H9 (cell line): ENCODE results near the gene TMC6. TPM values are rescaled to one million over a fixed set of nuclear protein-coding genes. Genes with fewer than 3 reads are reported as not detected.

Source experiments
- DNase-seq: peaks from one replicate; pipeline ENCODE4 v3.0.0-alpha.2; 2017
- H2AFZ ChIP-seq: one replicate; pipeline ENCODE4 v1.6.1; 2013; ENCODE audit warnings: mild to moderate bottlenecking, low read length, control low read depth, moderate library complexity
- H2AK5ac ChIP-seq: 2 replicates; pipeline ENCODE4 v1.6.1; 2013; ENCODE audit warnings: low read length, control low read depth, mixed read lengths; ENCODE audit not compliant: insufficient read length
- H2BK120ac ChIP-seq: one replicate; pipeline ENCODE4 v1.6.1; 2013; ENCODE audit warnings: low read depth, mild to moderate bottlenecking, low read length, control low read depth, inconsistent platforms; ENCODE audit not compliant: poor library complexity, severe bottlenecking
- H2BK12ac ChIP-seq: 2 replicates; pipeline ENCODE4 v1.6.1; 2013; ENCODE audit warnings: low read length, control low read depth, mixed read lengths, low read depth; ENCODE audit not compliant: insufficient read length
- H2BK15ac ChIP-seq: 2 replicates; pipeline ENCODE4 v1.6.1; 2013; ENCODE audit warnings: low read depth, low read length, control low read depth
- H2BK20ac ChIP-seq: one replicate; pipeline ENCODE4 v1.6.1; 2013; ENCODE audit warnings: low read depth, mild to moderate bottlenecking, low read length, control low read depth, inconsistent platforms; ENCODE audit not compliant: poor library complexity, severe bottlenecking
- H2BK5ac ChIP-seq: 2 replicates; pipeline ENCODE4 v1.6.1; 2013; ENCODE audit warnings: low read length, control low read depth, mixed read lengths; ENCODE audit not compliant: insufficient read length
- H3K14ac ChIP-seq: 2 replicates; pipeline ENCODE4 v1.6.1; 2013; ENCODE audit warnings: low read length, control low read depth; ENCODE audit not compliant: insufficient read depth
- H3K18ac ChIP-seq: 2 replicates; pipeline ENCODE4 v1.6.1; 2013; ENCODE audit warnings: low read depth, mild to moderate bottlenecking, mixed read lengths, low read length, control low read depth; ENCODE audit not compliant: insufficient read length
- H3K23ac ChIP-seq: 2 replicates; pipeline ENCODE4 v1.6.1; 2013; ENCODE audit warnings: low read length, control low read depth, mixed read lengths, low read depth; ENCODE audit not compliant: insufficient read length
- H3K23me2 ChIP-seq: 2 replicates; pipeline ENCODE4 v1.6.1; 2013; ENCODE audit warnings: low read depth, mild to moderate bottlenecking, mixed read lengths, low read length, control low read depth; ENCODE audit not compliant: insufficient read length, poor library complexity, severe bottlenecking
- H3K27ac ChIP-seq: 2 replicates; pipeline ENCODE4 v1.5.1; 2013; ENCODE audit warnings: low read length, control low read depth, mixed read lengths, low read depth; ENCODE audit not compliant: insufficient read length
- H3K27me3 ChIP-seq: 2 replicates; pipeline ENCODE4 v1.6.1; 2013; ENCODE audit warnings: low read length, control low read depth, inconsistent platforms; ENCODE audit not compliant: insufficient read depth
- H3K4ac ChIP-seq: 2 replicates; pipeline ENCODE4 v1.6.1; 2013; ENCODE audit warnings: low read depth, mild to moderate bottlenecking, control low read depth, inconsistent platforms, low read length, moderate library complexity
- H3K4me1 ChIP-seq: 2 replicates; pipeline ENCODE4 v1.6.1; 2013; ENCODE audit warnings: low read length, control low read depth, inconsistent platforms; ENCODE audit not compliant: insufficient read depth
- H3K4me2 ChIP-seq: 2 replicates; pipeline ENCODE4 v1.6.1; 2013; ENCODE audit warnings: low read length, control low read depth, mixed read lengths; ENCODE audit not compliant: insufficient read length, insufficient read depth
- H3K56ac ChIP-seq: 2 replicates; pipeline ENCODE4 v1.6.1; 2013; ENCODE audit warnings: low read depth, mild to moderate bottlenecking, mixed read lengths, low read length, control low read depth; ENCODE audit not compliant: insufficient read length
- H3K79me1 ChIP-seq: 2 replicates; pipeline ENCODE4 v1.6.1; 2013; ENCODE audit warnings: low read depth, mild to moderate bottlenecking, moderate library complexity, low read length, control low read depth, inconsistent platforms; ENCODE audit not compliant: insufficient read depth, poor library complexity, severe bottlenecking
- H3K79me2 ChIP-seq: 2 replicates; pipeline ENCODE4 v1.6.1; 2013; ENCODE audit warnings: low read length, control low read depth, inconsistent platforms; ENCODE audit not compliant: insufficient read depth
- H3K9ac ChIP-seq: 2 replicates; pipeline ENCODE4 v1.6.1; 2013; ENCODE audit warnings: low read length, control low read depth, mixed read lengths; ENCODE audit not compliant: insufficient read length; ENCODE audit errors: extremely low read depth
- H3K9me3 ChIP-seq: one replicate; pipeline ENCODE4 v1.6.1; 2013; ENCODE audit warnings: low read depth, low read length, inconsistent platforms; ENCODE audit not compliant: control insufficient read depth
- H3T11ph ChIP-seq: one replicate; pipeline ENCODE4 v1.6.1; 2013; ENCODE audit warnings: mild to moderate bottlenecking, low read length, control low read depth, inconsistent platforms
- H4K20me1 ChIP-seq: one replicate; pipeline ENCODE4 v1.6.1; 2013; ENCODE audit not compliant: control insufficient read depth, insufficient read length, insufficient read depth
- H4K5ac ChIP-seq: 2 replicates; pipeline ENCODE4 v1.6.1; 2013; ENCODE audit warnings: low read depth, mild to moderate bottlenecking, mixed read lengths, low read length, control low read depth; ENCODE audit not compliant: insufficient read length
- H4K8ac ChIP-seq: replicated peaks from 2 replicates; pipeline ENCODE4 v1.6.1; 2013; ENCODE audit warnings: low read length, control low read depth, mixed read lengths, low read depth; ENCODE audit not compliant: insufficient read length
- H4K91ac ChIP-seq: 2 replicates; pipeline ENCODE4 v1.6.1; 2013; ENCODE audit warnings: low read depth, mild to moderate bottlenecking, moderate library complexity, mixed read lengths, low read length, control low read depth; ENCODE audit not compliant: insufficient read length
- H3K27ac Mint-ChIP-seq, 3 experiments: 2 replicates in 2 of 3; 3 replicates in 1 of 3; pipeline ENCODE4 v1.8.0; 2020 to 2021; ENCODE audit warnings: mixed read lengths in 3 of 3, mild to moderate bottlenecking in 1 of 3, moderate library complexity in 1 of 3
- H3K27me3 Mint-ChIP-seq: 2 replicates; pipeline ENCODE4 v1.8.0; 2021; ENCODE audit warnings: low read depth, mild to moderate bottlenecking, moderate library complexity, mixed read lengths
- H3K36me3 Mint-ChIP-seq, 3 experiments: 2 replicates in 2 of 3; 3 replicates in 1 of 3; pipeline ENCODE4 v1.8.0; 2020 to 2021; ENCODE audit warnings: low read depth in 3 of 3, mixed read lengths in 3 of 3; ENCODE audit not compliant: insufficient read depth in 1 of 3
- H3K4me1 Mint-ChIP-seq, 2 experiments: 2 replicates each; pipeline ENCODE4 v1.8.0; 2020; ENCODE audit warnings: mixed read lengths in 2 of 2
- H3K4me3 Mint-ChIP-seq, 2 experiments: 2 replicates in 1 of 2; 3 replicates in 1 of 2; pipeline ENCODE4 v1.8.0; 2020 to 2021; ENCODE audit warnings: mild to moderate bottlenecking in 2 of 2, mixed read lengths in 2 of 2, moderate library complexity in 1 of 2
- H3K9me3 Mint-ChIP-seq, 2 experiments: 2 replicates in 1 of 2; 3 replicates in 1 of 2; pipeline ENCODE4 v1.8.0; 2020; ENCODE audit warnings: mild to moderate bottlenecking in 2 of 2, mixed read lengths in 2 of 2, moderate library complexity in 1 of 2
- CTCF ChIP-seq: fragments of 200-600 bp; sonication (generic); conservative IDR thresholded peaks from 3 replicates; pipeline ENCODE4 v1.8.0; 2021; ENCODE audit warnings: antibody characterized with exemption, mild to moderate bottlenecking
- WGBS: extraction: QIAGEN DNeasy Blood & Tissue Kit; methylation state at CpG from one replicate; pipeline ENCODE4 v1.1.7; 2013; ENCODE audit warnings: missing lambda C conversion rate, low lambda C conversion rate, mixed read lengths; ENCODE audit not compliant: insufficient read length; ENCODE audit errors: extremely low coverage; 5-methylcytosine and 5-hydroxymethylcytosine counted together
- total RNA-seq: library from RNA; stranded (reverse); gene quantifications from 2 replicates; pipeline ENCODE4 v1.2.1, GENCODE V29; 2021

The TMC6 gene
- total RNA-seq, 1 experiment from 2014 or later, result 86.8 TPM

- Mint-ChIP-seq H3K4me3 (no peak overlapping the region), H3K27me3 (no peaks in the 10 kb centered on the region), H3K36me3 (peaks cover 54 to 82% (median 69%) of the 10 kb centered on the region in 3 experiments; a peak in 6 of 7 replicates), H3K27ac (no peak overlapping the region), H3K9me3 (no peaks in the 10 kb centered on the region), H3K4me1 (no peaks in the 10 kb centered on the region)
- no peak overlapping the region for H3K4ac ChIP-seq
- H2BK20ac ChIP-seq, result no peak overlapping the region
- TF ChIP-seq CTCF, result no peak
- no peaks in the 10 kb centered on the region for H4K20me1 ChIP-seq
- H3K23me2 ChIP-seq, result no peaks in the 10 kb centered on the region
- H2AK5ac ChIP-seq, result no peak overlapping the region
- no peak overlapping the region for H4K91ac ChIP-seq
- H3T11ph ChIP-seq, result no peak overlapping the region
- no peak overlapping the region for H3K18ac ChIP-seq
- no peak overlapping the region for H3K14ac ChIP-seq
- H3K56ac ChIP-seq, result no peak overlapping the region
- no peak overlapping the region for H2AFZ ChIP-seq
- H4K5ac ChIP-seq, result no peak overlapping the region
- no peak overlapping the region for H3K9ac ChIP-seq
- H3K9me3 ChIP-seq, result no peaks in the 10 kb centered on the region
- H4K8ac ChIP-seq, result no peak overlapping the region
- H3K4me2 ChIP-seq, result no peak overlapping the region
- H3K27ac ChIP-seq, result no peak overlapping the region
- no peak overlapping the region for H2BK5ac ChIP-seq
- H2BK12ac ChIP-seq, result no peak overlapping the region
- H3K23ac ChIP-seq, result no peak overlapping the region
- DNase-seq, result no peak
- H3K27me3 ChIP-seq, result no peaks in the 10 kb centered on the region
- no peak overlapping the region for H2BK15ac ChIP-seq
- H3K79me2 ChIP-seq, result no peaks in the 10 kb centered on the region
- H2BK120ac ChIP-seq, result no peak overlapping the region
- no peaks in the 10 kb centered on the region for H3K4me1 ChIP-seq
- no CpG with 5 or more reads among the region's 10 CpGs for WGBS
- H3K79me1 ChIP-seq, result no peaks in the 10 kb centered on the region
These were observed 53.5 kb downstream of the TMC6 start for GRCh38 chr17:78075011-78075410.
